ENCODE data around the gene PAX2. TPM values are rescaled to one million over a fixed set of nuclear protein-coding genes. Genes with fewer than 3 reads are reported as not detected.

The PAX2 gene
- total and polyA plus RNA-seq, 2 of the 13 experiments (the other 11 are each of a cell fraction or from before 2014, with no cell fraction given) = not detected

DNA sequence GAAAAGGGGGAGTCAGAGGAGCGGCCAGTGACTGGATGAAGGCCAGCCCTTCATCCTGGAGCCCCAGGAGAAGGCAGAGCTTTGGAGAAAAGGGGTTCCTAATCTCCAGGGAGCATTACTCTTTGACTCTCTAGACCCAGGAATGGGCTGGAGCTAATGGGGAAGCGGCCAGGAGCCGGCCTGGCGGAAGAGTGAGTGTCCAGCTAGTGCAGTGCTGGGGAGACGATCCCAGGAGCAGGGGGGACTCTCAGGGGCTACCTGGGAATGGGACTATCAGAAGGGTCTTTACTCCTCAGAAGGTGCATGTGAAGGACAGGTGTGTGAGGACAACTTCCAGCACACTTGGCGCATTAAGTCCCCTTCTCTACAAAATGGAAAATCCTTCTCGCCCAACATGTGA is 2.4 kb upstream of the PAX2 start (continued):
- TF ChIP-seq PRDM15 (CRISPR knock-in tag; IDR thresholded peaks at IDR 0.05) (no peak), ZNF740 (CRISPR knock-in tag; IDR thresholded peaks at IDR 0.05) (no peak), KDM2A (CRISPR knock-in tag; IDR thresholded peaks at IDR 0.05; ENCODE audit: borderline replicate concordance, low read depth) (no peak), ZNF10 (CRISPR knock-in tag; IDR thresholded peaks at IDR 0.05; ENCODE audit: borderline replicate concordance, low read depth) (no peak), SYNCRIP (IDR thresholded peaks at IDR 0.05; ENCODE audit: insufficient read depth, low read depth, low read length) (no peak), ZNF747 (CRISPR knock-in tag; IDR thresholded peaks at IDR 0.05; ENCODE audit: borderline replicate concordance) (no peak), IKZF1 (IDR thresholded peaks at IDR 0.05) (no peak)
- TF ChIP-seq, protein P1, sequence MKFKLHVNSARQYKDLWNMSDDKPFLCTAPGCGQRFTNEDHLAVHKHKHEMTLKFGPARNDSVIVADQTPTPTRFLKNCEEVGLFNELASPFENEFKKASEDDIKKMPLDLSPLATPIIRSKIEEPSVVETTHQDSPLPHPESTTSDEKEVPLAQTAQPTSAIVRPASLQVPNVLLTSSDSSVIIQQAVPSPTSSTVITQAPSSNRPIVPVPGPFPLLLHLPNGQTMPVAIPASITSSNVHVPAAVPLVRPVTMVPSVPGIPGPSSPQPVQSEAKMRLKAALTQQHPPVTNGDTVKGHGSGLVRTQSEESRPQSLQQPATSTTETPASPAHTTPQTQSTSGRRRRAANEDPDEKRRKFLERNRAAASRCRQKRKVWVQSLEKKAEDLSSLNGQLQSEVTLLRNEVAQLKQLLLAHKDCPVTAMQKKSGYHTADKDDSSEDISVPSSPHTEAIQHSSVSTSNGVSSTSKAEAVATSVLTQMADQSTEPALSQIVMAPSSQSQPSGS (CRISPR knock-in tag; IDR thresholded peaks at IDR 0.05) = no peak

All from HepG2 (cell line).